Right lobe of liver (tissue), 4 donors: ENCODE results near the gene CNNM1.

ENCODE experiments used
- POLR2A ChIP-seq: fragments of 450-650 bp; IDR thresholded peaks from one replicate; pipeline ENCODE4 v1.6.1; 2017; ENCODE audit warnings: antibody characterized with exemption, mild to moderate bottlenecking
- TF ChIP-seq, protein P1 (sequence below), 4 donors: fragments of 200-600 bp in 3 of 4; fragments of 450-650 bp in 1 of 4; IDR thresholded peaks; one replicate each; pipeline versions ENCODE4 v1.5.1 to v1.8.0; 2016 to 2022; ENCODE audit warnings: antibody characterized with exemption in 4 of 4, mild to moderate bottlenecking in 2 of 4
- donor health status: DM: no; HTN: no; CAD: no.
- donor health status: DM: no; HTN: no; CAD: no.
- donor health status: DM: no; HTN: yes; CAD: no.

DNA sequence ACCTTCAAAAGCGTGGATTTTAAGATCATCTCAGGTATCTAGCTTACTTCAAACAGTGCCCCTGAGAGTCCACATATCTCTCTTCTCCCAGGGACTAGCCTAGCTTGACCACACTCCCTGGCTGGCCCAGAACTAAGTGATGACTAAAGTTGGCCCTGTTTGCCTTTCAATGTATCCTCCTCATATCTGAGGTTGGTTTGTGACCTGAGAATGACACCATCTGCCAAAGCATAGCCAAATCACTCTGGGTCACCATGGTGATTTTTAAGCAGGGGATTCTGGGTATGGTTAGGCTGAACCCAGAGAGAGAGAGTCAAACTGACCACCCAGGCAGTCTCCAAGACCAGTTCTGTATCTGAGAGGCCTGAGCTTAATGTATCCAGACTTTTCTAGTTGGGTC is 16.2 kb downstream of the CNNM1 start:
- TF ChIP-seq, protein P1, sequence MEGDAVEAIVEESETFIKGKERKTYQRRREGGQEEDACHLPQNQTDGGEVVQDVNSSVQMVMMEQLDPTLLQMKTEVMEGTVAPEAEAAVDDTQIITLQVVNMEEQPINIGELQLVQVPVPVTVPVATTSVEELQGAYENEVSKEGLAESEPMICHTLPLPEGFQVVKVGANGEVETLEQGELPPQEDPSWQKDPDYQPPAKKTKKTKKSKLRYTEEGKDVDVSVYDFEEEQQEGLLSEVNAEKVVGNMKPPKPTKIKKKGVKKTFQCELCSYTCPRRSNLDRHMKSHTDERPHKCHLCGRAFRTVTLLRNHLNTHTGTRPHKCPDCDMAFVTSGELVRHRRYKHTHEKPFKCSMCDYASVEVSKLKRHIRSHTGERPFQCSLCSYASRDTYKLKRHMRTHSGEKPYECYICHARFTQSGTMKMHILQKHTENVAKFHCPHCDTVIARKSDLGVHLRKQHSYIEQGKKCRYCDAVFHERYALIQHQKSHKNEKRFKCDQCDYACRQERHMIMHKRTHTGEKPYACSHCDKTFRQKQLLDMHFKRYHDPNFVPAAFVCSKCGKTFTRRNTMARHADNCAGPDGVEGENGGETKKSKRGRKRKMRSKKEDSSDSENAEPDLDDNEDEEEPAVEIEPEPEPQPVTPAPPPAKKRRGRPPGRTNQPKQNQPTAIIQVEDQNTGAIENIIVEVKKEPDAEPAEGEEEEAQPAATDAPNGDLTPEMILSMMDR (IDR thresholded peaks at IDR 0.05): no peak
- no peak for TF ChIP-seq POLR2A
